K562 (cell line): ENCODE measurements around the gene SLFN14. TPM values are rescaled to one million over a fixed set of nuclear protein-coding genes. Genes with fewer than 3 reads are reported as not detected.
"Not testable (repeated sequence)": the region's sequence is repeated elsewhere in the genome, so short reads cannot be mapped to it uniquely, and the experiment has no call there.

Experiments
- ATAC-seq: fragments of 200-7000 bp; cut with Tn5 transposase; 3 replicates; pipeline ENCODE4 v1.9.1; 2020; ENCODE audit warnings: moderate library complexity
- BruUV-seq: library from RNA; stranded (reverse); fragments of 400-500 nt; replicated peaks from 2 replicates; lab custom pipeline; 2021; lab: Mats Ljungman, UMichigan
- CTCF ChIA-PET: fragments of 300-600 bp; formaldehyde crosslinking; extraction: SDS; loops from one replicate; lab custom pipeline; 2021; ENCODE audit warnings: low intra/inter-chr PET ratio; lab: Yijun Ruan, JAX
- POLR2A ChIA-PET: fragments of 300-600, 350-650 bp; sonication (Branson Sonifier 250); formaldehyde crosslinking; extraction: SDS; loops from one replicate; lab custom pipeline; 2021; ENCODE audit warnings: antibody characterized with exemption, inconsistent platforms; lab: Yijun Ruan, JAX
- DNase-seq, 4 experiments: peaks; one replicate each; pipeline versions ENCODE4 v3.0.0 to v3.0.0-alpha.2; 2011 to 2018; ENCODE audit warnings: low spot score in 3 of 4, mixed read lengths in 3 of 4; ENCODE audit errors: extremely low read depth in 1 of 4
- FAIRE-seq: peaks from 2 replicates; lab custom pipeline; 2011; peaks lifted over from hg19 to GRCh38; lab: Jason Lieb, UNC
- H2AFZ ChIP-seq: 2 replicates; pipeline ENCODE4 v1.6.0; 2011; ENCODE audit warnings: low read depth, low read length, control low read depth, inconsistent platforms
- H3K27ac ChIP-seq: fragments of 200-600 bp; 3 replicates; pipeline ENCODE4 v1.8.0; 2011; ENCODE audit warnings: low read depth, mild to moderate bottlenecking, control low read depth, inconsistent platforms, low read length, moderate library complexity, mixed read lengths; ENCODE audit errors: extremely low read depth
- H3K27me3 ChIP-seq, 2 experiments: fragments of 300-600 bp in 1 of 2; 2 replicates in 1 of 2; 3 replicates in 1 of 2; pipeline versions ENCODE4 v1.6.0 to v1.8.0; 2011; ENCODE audit warnings: inconsistent platforms in 2 of 2, low read length in 2 of 2, mild to moderate bottlenecking in 1 of 2, mixed read lengths in 1 of 2, moderate library complexity in 1 of 2; ENCODE audit not compliant: control insufficient read depth in 2 of 2, insufficient read depth in 2 of 2
- H3K36me3 ChIP-seq: fragments of 300-600 bp; 3 replicates; pipeline ENCODE4 v1.8.0; 2011; ENCODE audit warnings: mild to moderate bottlenecking, low read length, inconsistent platforms; ENCODE audit not compliant: control insufficient read depth, insufficient read depth
- H3K4me1 ChIP-seq, 2 experiments: fragments of 200-600 bp in 1 of 2; replicated peaks in 1 of 2; 2 replicates in 1 of 2; 3 replicates in 1 of 2; pipeline versions ENCODE4 v1.5.1 to v1.8.0; 2011; ENCODE audit warnings: inconsistent platforms in 2 of 2, low read length in 2 of 2, mild to moderate bottlenecking in 1 of 2, mixed read lengths in 1 of 2, moderate library complexity in 1 of 2; ENCODE audit not compliant: control insufficient read depth in 2 of 2, insufficient read depth in 2 of 2
- H3K4me2 ChIP-seq: 2 replicates; pipeline ENCODE4 v1.6.1; 2011; ENCODE audit warnings: low read length, control low read depth, inconsistent platforms, mixed read lengths; ENCODE audit not compliant: insufficient read depth
- H3K4me3 ChIP-seq: fragments of 200-600 bp; sonication (generic), shearing (Covaris generic); 2 replicates; pipeline ENCODE4 v1.5.1; 2016; ENCODE audit warnings: control low read depth, inconsistent platforms
- H3K79me2 ChIP-seq: fragments of 200-600 bp; 3 replicates; pipeline ENCODE4 v1.8.0; 2011; ENCODE audit warnings: low read length, inconsistent platforms; ENCODE audit not compliant: control insufficient read depth, insufficient read depth
- H3K9ac ChIP-seq, 2 experiments: 2 replicates each; pipeline versions ENCODE4 v1.6.0 to v1.6.1; 2011; ENCODE audit warnings: low read depth in 2 of 2, low read length in 2 of 2, control low read depth in 1 of 2, inconsistent platforms in 1 of 2, mild to moderate bottlenecking in 1 of 2, mixed read lengths in 1 of 2; ENCODE audit not compliant: insufficient read depth in 1 of 2
- H3K9me1 ChIP-seq: one replicate; pipeline ENCODE4 v1.6.0; 2011; ENCODE audit warnings: inconsistent platforms, mild to moderate bottlenecking, low read length, moderate library complexity; ENCODE audit not compliant: control insufficient read depth, insufficient read depth
- H3K9me3 ChIP-seq: replicated peaks from 2 replicates; pipeline ENCODE4 v1.5.1; 2011; ENCODE audit warnings: low read depth, low read length, inconsistent platforms; ENCODE audit not compliant: control insufficient read depth, insufficient read depth
- H4K20me1 ChIP-seq: replicated peaks from 2 replicates; pipeline ENCODE4 v1.6.1; 2011; ENCODE audit warnings: low read length, inconsistent platforms, mixed read lengths; ENCODE audit not compliant: control insufficient read depth, insufficient read depth
- FIP1L1 ChIP-seq: fragments of 200-400 bp; formaldehyde crosslinking; IDR thresholded peaks from 2 replicates; pipeline ENCODE4 v1.6.1; 2018; ENCODE audit warnings: mild to moderate bottlenecking, low read depth, low read length; ENCODE audit not compliant: poor library complexity, severe bottlenecking
- ZNF134 ChIP-seq: fragments of 250-450 bp; sonication (Bioruptor Pico); conservative IDR thresholded peaks from 2 replicates; pipeline ENCODE4 v1.4.0; 2020
- ZNF76 ChIP-seq: fragments of 250-450 bp; sonication (Bioruptor Pico); IDR thresholded peaks from 2 replicates; pipeline ENCODE4 v1.4.0; 2020; ENCODE audit warnings: mild to moderate bottlenecking, moderate library complexity, borderline replicate concordance
- WGBS: fragments of 100-300 bp; shearing (Covaris generic); methylation state at CpG from one replicate; pipeline ENCODE4 v1.1.6; 2016; ENCODE audit warnings: low coverage, mixed read lengths; ENCODE audit not compliant: insufficient coverage; ENCODE audit errors: missing lambda C conversion rate; 5-methylcytosine and 5-hydroxymethylcytosine counted together
- in situ Hi-C: fragments of 300-500 bp; cut with MboI; formaldehyde crosslinking; loops from 4 replicates; pipeline ENCODE4 v1.15.0; 2018; ENCODE audit warnings: inconsistent platforms, mixed read lengths
- intact Hi-C: fragments of 100-400 bp; cut with micrococcal nuclease; formaldehyde crosslinking; loops from 2 replicates; pipeline ENCODE4 v1.14.2; 2022
- polyA plus RNA-seq, 8 experiments: library from polyadenylated mRNA; depleted of rRNA in 4 of 8; stranded (reverse) in 5 of 8; unstranded in 3 of 8; fragments of >200 nt; fragmentation: Nextera tagmentation in 2 of 8; fragmentation: Illumina TruSeq in 1 of 8; extraction: Ambion mirVana in 2 of 8; extraction: Trizol in 1 of 8; gene quantifications; 2 replicates each; pipeline versions ENCODE4 v1.2.1 to v1.2.3, GENCODE V29; 2011 to 2014; ENCODE audit warnings: inconsistent platforms in 1 of 8, missing spikeins in 1 of 8
- total RNA-seq, 7 experiments: library from RNA; depleted of rRNA in 6 of 7; stranded (reverse); fragments of >200 nt in 6 of 7; fragmentation: Illumina TruSeq in 2 of 7; extraction: Trizol in 2 of 7; gene quantifications; 2 replicates each; pipeline versions ENCODE4 v1.2.1 to v1.2.3, GENCODE V29; 2011 to 2021; ENCODE audit warnings: low replicate concordance in 1 of 7
- TF ChIP-seq, protein P1 (sequence below): sonication (generic); formaldehyde crosslinking; IDR thresholded peaks from 2 replicates; pipeline ENCODE4 v1.8.1; 2023; ENCODE audit warnings: missing genetic modification reagents, mild to moderate bottlenecking, borderline replicate concordance
- TF ChIP-seq, protein P2 (sequence below): fragments of 450-650 bp; formaldehyde crosslinking; conservative IDR thresholded peaks from 2 replicates; pipeline ENCODE4 v1.4.0; 2022; ENCODE audit warnings: mild to moderate bottlenecking, missing genetic modification characterization

Gene SLFN14
- total and polyA plus RNA-seq, 9 of the 15 experiments (the other 6 are each of a cell fraction or from before 2014, with no cell fraction given): 1.3 to 4.3 (median 3.1) TPM

DNA sequence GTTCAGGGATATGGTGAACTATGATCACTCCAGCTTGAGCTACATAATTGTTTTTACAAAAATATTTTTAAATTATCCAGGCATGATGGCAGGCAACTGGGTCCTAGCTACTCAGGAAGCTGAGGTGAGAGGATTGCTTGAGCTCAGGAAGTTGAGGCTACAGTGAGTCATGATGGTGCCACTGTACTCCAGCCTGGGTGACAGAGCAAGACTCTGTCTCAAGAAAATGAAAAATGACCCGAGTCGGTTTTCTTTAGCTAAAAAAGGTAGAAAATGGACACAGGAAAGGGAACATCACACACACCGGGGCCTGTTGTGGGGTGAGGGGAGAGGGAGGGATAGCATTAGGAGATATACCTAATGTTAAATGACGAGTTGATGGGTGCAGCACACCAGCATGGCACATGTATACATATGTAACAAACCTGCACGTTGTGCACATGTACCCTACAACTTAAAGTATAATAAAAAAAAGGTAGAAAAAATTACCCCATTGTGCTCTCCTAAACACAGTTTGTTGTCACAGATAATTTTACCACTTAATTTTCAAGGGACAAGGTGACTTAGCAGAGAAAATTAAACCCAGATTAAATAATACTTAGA lies 38.9 kb downstream of the SLFN14 start:
- CTCF ChIA-PET, intact Hi-C loops: not testable (repeated sequence)

DNA sequence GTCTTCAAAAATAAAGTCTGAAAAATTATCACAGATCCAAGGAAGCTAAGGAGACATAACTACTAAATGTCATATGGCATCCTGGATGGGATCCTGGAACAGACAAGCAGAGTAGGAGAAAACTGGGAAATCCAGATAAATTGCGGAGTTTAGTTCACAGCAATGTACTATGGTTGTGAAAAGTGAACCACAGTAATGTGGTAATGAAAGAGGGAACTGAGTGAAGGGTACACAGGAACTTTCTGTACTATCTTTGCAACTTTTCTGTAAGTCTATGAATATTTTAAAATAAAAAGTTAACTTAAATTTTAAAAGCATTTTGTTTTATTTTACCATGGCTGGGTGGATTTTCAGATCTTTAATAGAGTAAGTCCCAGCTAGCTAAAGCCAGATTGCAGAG lies 39.5 kb downstream of the SLFN14 start:
- H3K9ac ChIP-seq: no peak overlapping the region
- intact Hi-C loops (no loop called here), in situ Hi-C loops (no loop called here)
- CTCF ChIA-PET: no interaction called here
- no peak for ATAC-seq
- H3K9me1 ChIP-seq: no peaks in the 10 kb centered on the region
- no peak overlapping the region for H3K4me3 ChIP-seq
- POLR2A ChIA-PET: no interaction called here
- no peak for DNase-seq
- H3K36me3 ChIP-seq: no peaks in the 10 kb centered on the region
- no TSS peak for BruUV-seq
- 0% methylated on average over 1 of the region's 1 CpG for WGBS
- peaks cover 6 to 14% of the 10 kb centered on the region in 2 experiments; a peak in 4 of 5 replicates for H3K27me3 ChIP-seq
- no peak overlapping the region for H2AFZ ChIP-seq
- H3K4me1 ChIP-seq: no peaks in the 10 kb centered on the region
- no peak for FAIRE-seq
- no peak overlapping the region for H3K27ac ChIP-seq
- H3K9me3 ChIP-seq: no peaks in the 10 kb centered on the region
- H3K79me2 ChIP-seq: no peaks in the 10 kb centered on the region
- no peaks in the 10 kb centered on the region for H4K20me1 ChIP-seq
- no peak overlapping the region for H3K4me2 ChIP-seq
- TF ChIP-seq FIP1L1 (no peak), ZNF134 (CRISPR knock-in tag) (no peak), ZNF76 (CRISPR knock-in tag) (no peak)
- TF ChIP-seq, protein P1, sequence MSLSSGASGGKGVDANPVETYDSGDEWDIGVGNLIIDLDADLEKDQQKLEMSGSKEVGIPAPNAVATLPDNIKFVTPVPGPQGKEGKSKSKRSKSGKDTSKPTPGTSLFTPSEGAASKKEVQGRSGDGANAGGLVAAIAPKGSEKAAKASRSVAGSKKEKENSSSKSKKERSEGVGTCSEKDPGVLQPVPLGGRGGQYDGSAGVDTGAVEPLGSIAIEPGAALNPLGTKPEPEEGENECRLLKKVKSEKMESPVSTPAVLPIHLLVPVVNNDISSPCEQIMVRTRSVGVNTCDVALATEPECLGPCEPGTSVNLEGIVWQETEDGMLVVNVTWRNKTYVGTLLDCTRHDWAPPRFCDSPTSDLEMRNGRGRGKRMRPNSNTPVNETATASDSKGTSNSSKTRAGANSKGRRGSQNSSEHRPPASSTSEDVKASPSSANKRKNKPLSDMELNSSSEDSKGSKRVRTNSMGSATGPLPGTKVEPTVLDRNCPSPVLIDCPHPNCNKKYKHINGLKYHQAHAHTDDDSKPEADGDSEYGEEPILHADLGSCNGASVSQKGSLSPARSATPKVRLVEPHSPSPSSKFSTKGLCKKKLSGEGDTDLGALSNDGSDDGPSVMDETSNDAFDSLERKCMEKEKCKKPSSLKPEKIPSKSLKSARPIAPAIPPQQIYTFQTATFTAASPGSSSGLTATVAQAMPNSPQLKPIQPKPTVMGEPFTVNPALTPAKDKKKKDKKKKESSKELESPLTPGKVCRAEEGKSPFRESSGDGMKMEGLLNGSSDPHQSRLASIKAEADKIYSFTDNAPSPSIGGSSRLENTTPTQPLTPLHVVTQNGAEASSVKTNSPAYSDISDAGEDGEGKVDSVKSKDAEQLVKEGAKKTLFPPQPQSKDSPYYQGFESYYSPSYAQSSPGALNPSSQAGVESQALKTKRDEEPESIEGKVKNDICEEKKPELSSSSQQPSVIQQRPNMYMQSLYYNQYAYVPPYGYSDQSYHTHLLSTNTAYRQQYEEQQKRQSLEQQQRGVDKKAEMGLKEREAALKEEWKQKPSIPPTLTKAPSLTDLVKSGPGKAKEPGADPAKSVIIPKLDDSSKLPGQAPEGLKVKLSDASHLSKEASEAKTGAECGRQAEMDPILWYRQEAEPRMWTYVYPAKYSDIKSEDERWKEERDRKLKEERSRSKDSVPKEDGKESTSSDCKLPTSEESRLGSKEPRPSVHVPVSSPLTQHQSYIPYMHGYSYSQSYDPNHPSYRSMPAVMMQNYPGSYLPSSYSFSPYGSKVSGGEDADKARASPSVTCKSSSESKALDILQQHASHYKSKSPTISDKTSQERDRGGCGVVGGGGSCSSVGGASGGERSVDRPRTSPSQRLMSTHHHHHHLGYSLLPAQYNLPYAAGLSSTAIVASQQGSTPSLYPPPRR (CRISPR knock-in tag): no peak
- TF ChIP-seq, protein P2, sequence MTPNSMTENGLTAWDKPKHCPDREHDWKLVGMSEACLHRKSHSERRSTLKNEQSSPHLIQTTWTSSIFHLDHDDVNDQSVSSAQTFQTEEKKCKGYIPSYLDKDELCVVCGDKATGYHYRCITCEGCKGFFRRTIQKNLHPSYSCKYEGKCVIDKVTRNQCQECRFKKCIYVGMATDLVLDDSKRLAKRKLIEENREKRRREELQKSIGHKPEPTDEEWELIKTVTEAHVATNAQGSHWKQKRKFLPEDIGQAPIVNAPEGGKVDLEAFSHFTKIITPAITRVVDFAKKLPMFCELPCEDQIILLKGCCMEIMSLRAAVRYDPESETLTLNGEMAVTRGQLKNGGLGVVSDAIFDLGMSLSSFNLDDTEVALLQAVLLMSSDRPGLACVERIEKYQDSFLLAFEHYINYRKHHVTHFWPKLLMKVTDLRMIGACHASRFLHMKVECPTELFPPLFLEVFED: no peak

More for the DNA sequence above, 38.9 kb downstream of the SLFN14 start:
- H3K4me3 ChIP-seq, DNase-seq, BruUV-seq, H3K79me2 ChIP-seq, H4K20me1 ChIP-seq, H3K36me3 ChIP-seq, H2AFZ ChIP-seq, in situ Hi-C loops, H3K27ac ChIP-seq, ATAC-seq, H3K9me1 ChIP-seq, FAIRE-seq, H3K4me2 ChIP-seq, H3K9ac ChIP-seq, H3K4me1 ChIP-seq, H3K9me3 ChIP-seq: not testable (repeated sequence)
- peaks cover 6 to 10% of the 10 kb centered on the region in 2 experiments; a peak in 3 of 5 replicates for H3K27me3 ChIP-seq
- 0% methylated on average over 5 of the region's 5 CpGs for WGBS
- POLR2A ChIA-PET: interaction anchor here (0.6 kb wide), 1 partner anchor 82 kb away, joined by 3 read pairs; no protein-coding TSS in a partner anchor
